Stimulated activated CD8-positive, alpha-beta memory T cell treated with anti-CD3 and anti-CD28 coated beads, Interleukin-12 subunit alpha, Interleukin-12 subunit beta, amount 100 ng/mL, for 4 hours (primary cell): ENCODE data around the gene CAPN3.

Experiments
- DNase-seq: peaks from one replicate; pipeline ENCODE4 v3.0.0-alpha.2; 2020; ENCODE audit warnings: low read depth

The CAPN3 gene

GRCh38 chr15:42356851-42357250, 2.5 kb upstream of the CAPN3 start:
- DNase-seq = no peak

GRCh38 chr15:42358141-42358540, 1.2 kb upstream of the CAPN3 start:
- no peak for DNase-seq

- no peak for DNase-seq
Measured at GRCh38 chr15:42359985-42360384, 684 bp downstream of the CAPN3 start.

GRCh38 chr15:42360535-42361112, 1.3 kb downstream of the CAPN3 start:
- no peak for DNase-seq

GRCh38 chr15:42363487-42363886, 4.2 kb downstream of the CAPN3 start:
- DNase-seq = no peak

- DNase-seq = no peak
Measured at GRCh38 chr15:42363942-42364341, 4.6 kb downstream of the CAPN3 start.

- DNase-seq = no peak
Measured at GRCh38 chr15:42364529-42364928, 5.2 kb downstream of the CAPN3 start.

- DNase-seq = no peak
Measured at GRCh38 chr15:42365921-42366550, 6.7 kb downstream of the CAPN3 start.

- no peak for DNase-seq
Measured at GRCh38 chr15:42367041-42367440, 7.7 kb downstream of the CAPN3 start.

GRCh38 chr15:42368096-42368495, 8.8 kb downstream of the CAPN3 start:
- no peak for DNase-seq

- no peak for DNase-seq
Measured at GRCh38 chr15:42371096-42371495, 11.8 kb downstream of the CAPN3 start.

- DNase-seq = no peak
Measured at GRCh38 chr15:42373274-42373673, 14.0 kb downstream of the CAPN3 start.

- no peak for DNase-seq
Measured at GRCh38 chr15:42373936-42374335, 14.6 kb downstream of the CAPN3 start.

- DNase-seq = no peak
Measured at GRCh38 chr15:42374810-42375209, 15.5 kb downstream of the CAPN3 start.

GRCh38 chr15:42375252-42375651, 16.0 kb downstream of the CAPN3 start:
- no peak for DNase-seq

- no peak for DNase-seq
Measured at GRCh38 chr15:42375941-42376340, 16.6 kb downstream of the CAPN3 start.

GRCh38 chr15:42378011-42378410, 18.7 kb downstream of the CAPN3 start:
- no peak for DNase-seq

- DNase-seq = no peak
Measured at GRCh38 chr15:42384597-42384996, 25.3 kb downstream of the CAPN3 start.

- no peak for DNase-seq
Measured at GRCh38 chr15:42385206-42385979, 26.1 kb downstream of the CAPN3 start.

- no peak for DNase-seq
Measured at GRCh38 chr15:42385980-42386700, 26.8 kb downstream of the CAPN3 start.

GRCh38 chr15:42387603-42388002, 28.3 kb downstream of the CAPN3 start:
- no peak for DNase-seq

GRCh38 chr15:42392309-42393024, 33.2 kb downstream of the CAPN3 start:
- DNase-seq = no peak
